HG02678 (cell line): ENCODE measurements around the gene SSTR5.
"Not testable (repeated sequence)": the region's sequence is repeated elsewhere in the genome, so short reads cannot be mapped to it uniquely, and the experiment has no call there.

Experiments
- ATAC-seq: cut with Tn5 transposase; IDR thresholded peaks from one replicate; pipeline ENCODE4 v1.9.1; 2021; ENCODE audit warnings: mild to moderate bottlenecking, moderate library complexity; ENCODE audit not compliant: unreplicated experiment

The SSTR5 gene

DNA sequence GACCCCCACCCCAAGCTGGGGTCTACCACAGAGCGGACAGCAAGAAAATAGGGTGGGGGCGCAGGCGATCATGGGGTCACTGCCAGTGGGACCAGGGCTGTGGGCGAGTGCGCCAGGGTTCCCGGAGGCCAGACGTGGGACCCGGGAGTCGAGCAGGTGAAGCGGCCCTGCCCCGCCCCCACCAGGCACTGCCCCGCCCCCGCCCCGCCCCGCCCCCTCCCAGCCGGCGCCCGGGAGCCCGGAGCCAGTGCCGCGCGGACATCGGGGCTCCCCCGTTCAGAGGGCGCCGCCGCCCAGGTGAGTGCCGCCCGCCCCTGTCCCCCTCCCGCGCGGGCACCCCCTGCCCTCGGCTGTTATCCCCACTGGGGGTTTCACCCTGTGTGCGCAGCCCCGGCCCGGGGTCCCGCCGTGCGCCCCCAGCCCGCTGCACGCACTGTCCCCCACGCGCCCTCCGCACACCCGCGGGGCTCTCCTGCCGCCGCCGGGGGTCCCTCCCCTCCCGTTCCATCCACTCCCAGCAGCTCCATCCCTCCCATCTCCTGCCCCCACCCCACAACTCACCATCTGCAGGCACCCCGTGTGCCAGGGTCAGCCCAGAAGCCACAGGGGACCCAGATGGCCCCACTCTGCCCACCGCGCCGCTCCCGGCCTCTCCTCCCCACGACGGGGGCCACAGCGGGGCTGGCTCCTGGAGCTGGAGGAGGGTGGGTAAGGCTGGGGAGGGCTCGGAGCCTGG lies at the start of gene SSTR5:
SSTR5 (plus strand) TSS at position 222 of the 736 bp plus-strand sequence. CDS start 6,122 bp downstream, outside the sequence.
- no peak for ATAC-seq

DNA sequence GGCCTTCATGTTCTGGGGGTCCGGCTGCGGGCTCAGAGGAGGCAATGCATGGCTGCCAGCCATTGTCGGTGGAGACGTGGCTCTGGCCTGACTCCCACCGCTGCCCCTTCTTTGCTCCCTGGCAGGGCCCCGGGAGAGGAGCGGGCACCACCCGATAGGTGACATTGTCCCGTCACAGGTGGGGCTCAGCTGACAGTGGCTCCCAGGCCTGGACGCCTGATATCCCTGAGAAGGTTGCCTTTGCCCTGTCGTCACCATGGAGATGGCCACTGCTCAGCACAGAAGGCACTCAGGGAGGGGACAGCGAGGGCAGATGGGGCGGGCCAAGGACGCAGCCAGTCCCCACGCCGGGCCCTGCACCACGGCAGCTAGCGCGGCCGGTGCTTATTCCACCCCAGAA lies 48.4 kb upstream of the SSTR5 start:
- ATAC-seq, result no peak

DNA sequence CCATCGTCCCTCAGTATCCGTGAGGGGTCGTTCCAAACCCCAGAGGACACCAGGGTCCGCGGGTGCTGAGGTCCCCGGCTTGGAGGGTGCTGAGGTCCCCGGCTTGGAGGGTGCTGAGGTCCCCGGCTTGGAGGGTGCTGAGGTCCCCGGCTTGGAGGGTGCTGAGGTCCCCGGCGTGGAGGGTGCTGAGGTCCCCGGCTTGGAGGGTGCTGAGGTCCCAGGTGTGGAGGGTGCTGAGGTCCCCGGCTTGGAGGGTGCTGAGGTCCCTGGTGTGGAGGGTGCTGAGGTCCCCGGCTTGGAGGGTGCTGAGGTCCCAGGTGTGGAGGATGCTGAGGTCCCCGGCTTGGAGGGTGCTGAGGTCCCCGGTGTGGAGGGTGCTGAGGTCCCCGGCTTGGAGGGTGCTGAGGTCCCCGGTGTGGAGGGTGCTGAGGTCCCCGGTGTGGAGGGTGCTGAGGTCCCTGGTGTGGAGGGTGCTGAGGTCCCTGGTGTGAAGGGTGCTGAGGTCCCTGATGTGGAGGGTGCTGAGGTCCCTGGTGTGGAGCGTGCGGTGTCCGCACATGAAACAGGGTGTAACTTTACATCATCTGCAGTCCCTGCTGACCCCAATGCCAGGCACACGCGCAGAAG lies 47.3 kb upstream of the SSTR5 start:
- ATAC-seq, result not testable (repeated sequence)

DNA sequence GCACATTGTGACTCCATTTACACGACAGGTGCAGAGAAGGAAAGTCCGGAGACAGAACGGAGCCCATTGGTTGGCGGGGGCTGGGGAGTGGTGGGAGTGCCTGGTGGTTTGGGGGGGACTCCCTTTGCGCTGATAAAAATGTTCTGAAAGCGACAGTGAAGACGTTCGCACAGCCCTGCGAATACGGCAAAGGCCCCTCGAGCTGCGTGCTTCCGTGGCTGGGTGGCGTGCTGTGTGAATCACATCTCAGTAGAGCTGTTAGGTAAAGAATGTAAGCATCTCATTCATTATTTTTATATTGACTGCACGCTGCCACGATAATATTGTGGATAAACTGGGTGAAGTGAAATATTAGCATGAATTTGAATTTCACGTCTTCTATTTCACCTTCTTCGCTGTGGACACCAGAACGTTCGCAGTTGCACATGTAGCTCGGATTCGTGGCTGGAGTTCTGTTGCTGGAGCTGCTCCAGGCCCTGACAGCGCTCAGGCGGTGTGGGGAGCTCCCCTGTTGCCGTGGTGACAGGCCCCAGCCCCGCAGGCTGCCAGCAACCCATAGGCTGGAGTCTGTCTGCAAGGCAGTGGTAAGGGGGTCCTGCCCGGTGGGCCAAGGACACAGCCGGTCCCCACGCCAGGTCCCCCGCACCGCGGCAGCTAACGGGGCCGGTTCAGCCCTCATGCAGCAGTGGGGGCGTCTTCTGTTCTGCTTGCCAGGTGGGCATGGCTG lies 46.3 kb upstream of the SSTR5 start:
- no peak for ATAC-seq

DNA sequence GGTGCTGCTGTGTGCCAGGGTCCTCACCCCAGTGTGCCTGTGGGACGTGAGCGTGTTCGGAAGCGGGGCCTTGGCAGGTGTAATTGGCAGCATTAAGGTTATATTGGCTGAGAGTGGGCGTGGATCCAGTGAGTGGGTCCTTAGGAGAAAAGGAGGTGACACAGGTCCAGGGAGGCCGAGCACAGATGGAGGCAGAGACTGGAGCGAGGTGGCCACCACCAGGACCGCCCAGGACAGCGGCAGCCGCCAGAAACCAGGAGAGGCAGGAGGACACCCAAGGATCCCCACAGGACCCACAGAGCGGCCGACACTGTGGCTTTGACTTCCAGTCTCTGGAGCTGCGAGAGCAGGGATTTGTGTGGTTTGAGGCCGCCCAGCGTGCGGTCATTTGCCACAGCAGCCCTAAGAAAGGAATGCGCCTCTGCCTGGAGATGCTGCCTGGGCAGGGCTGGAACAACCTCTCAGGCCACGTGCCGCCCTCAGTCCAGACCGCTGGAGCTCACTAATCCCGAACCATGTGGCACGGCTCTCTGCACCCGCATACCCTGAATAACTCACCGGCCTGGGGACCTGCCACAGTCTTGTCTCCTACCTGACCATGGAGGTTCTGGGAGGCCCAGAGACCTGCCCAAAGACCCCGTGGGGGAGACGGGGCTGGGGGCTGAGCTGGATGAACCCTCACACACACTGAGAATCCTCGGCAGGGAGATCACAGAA lies 45.6 kb upstream of the SSTR5 start:
- ATAC-seq, result no peak

DNA sequence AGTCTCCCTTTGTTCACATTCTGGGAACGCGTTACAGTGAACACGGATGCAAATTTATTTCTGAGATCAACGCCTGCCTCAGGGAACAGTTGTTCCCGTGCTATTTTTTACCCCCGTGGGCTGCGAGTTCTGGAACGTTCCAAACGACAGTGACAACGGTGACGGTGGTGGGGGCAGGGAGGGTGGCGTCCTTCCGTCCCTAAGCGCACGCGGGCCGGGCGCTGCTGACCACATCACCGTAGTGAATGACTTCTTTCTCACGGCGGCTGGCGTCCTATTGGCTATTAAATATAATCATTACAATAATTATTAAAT lies 45.1 kb upstream of the SSTR5 start:
- no peak for ATAC-seq

DNA sequence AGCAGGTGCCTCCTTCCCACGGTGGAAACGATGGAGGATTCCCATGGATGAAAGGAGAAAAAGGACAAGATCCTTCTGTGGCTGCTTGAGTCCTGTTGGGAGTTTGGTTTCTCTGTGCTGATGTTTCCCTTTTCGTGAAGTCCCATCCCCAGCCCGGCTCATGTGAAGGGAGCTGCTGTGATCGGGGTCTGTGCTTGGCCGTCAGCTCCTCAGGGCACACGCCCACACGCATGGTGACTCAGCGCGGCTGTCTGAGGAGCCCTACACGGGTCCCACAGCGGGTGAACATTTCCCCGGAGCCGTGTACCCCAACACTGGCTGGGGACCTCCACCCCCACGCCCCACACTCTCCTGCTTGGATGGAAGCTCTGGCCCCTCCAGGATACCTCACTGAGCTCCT lies 44.5 kb upstream of the SSTR5 start:
- no peak for ATAC-seq

DNA sequence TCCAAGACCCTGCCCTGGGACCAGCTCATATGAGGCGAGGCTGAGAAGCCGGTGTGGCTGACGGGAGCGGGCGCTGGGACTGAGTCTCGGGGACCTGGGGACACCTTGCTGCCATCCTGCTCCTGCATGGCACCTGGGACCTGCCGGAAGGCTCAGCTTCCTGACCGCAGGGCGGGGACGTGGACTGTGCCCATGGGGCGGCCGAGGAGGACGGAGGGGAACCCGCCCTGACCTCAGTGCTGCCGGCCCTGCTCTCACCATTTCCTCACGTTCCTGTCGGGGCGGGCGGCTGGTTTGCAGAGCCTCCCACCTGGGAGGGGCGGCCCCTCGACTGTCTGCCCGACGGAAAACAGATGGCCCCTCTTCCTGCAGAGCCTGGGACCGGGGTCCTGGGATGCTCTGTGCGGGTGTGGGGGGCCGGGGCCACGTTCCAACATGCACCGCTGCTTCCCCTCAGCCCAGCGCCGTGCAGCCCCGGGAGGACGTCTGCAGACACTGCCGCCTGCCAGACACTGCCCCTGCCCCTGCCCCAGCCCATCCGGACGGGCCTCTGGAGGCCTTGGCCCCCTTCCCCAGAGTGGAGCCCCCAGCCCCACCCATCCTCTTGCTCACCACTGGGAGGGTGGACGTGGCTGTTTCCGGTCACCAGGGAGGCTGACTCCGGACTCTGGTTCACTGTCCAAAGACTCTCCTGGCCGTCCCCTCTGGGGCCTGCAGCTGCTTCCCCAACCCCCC lies 43.9 kb upstream of the SSTR5 start:
- no peak for ATAC-seq

DNA sequence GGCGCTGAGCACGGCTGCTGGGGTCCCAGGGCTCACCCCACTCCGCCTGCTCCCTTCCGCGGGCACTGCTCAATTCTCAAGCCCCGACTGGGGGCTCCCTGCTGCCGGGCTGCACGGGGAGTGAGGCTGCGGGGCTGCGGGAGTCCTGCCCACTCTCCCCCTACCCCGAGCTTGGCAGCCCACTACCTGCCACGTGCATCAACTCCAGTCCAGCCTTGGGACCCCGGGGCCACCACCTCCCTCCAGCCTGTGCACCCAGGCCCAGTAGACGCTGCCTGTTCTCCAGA lies 43.3 kb upstream of the SSTR5 start:
- ATAC-seq, result no peak

DNA sequence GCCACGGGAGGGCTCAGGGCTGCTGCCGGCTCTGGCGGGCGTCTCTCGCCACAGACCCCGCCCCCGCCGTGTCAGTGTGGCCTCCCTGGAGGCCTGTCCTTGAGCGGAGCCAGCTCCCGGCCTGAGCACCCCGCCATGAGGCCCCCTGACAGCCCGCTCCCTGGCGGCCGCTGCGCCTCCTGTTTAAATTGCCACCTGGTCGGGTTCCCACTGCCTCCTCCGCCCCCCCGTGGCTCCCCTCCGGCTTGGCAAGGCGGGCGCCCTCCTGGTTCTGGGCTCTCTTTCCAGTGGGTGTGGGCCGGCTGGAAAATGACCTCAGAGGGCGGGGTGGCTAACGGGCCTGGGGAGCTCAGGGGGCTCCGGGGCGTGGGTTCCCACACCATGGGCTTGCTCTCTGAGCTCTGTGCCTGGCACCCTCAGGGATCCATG lies 42.1 kb upstream of the SSTR5 start:
- ATAC-seq, result no peak

DNA sequence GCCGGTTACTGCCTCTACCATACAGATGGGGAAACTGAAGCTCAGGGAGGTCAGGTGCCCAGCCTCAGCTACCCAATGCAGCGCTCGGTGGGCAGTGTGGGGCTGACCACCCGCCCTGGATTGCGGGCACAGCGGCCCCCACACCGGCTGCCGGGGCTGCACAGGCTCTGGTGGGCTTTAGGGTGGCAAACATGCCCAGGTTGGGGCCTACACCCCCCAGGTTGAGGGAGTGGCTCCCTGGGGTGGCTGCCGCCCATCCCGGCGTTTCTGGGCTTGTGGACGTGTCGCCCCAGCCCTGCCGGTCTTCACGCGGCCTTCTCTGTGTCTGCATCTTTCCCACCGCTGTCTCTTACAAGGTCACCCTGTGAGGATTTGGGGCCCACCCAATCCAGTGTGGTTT lies 40.9 kb upstream of the SSTR5 start:
- ATAC-seq, result no peak

DNA sequence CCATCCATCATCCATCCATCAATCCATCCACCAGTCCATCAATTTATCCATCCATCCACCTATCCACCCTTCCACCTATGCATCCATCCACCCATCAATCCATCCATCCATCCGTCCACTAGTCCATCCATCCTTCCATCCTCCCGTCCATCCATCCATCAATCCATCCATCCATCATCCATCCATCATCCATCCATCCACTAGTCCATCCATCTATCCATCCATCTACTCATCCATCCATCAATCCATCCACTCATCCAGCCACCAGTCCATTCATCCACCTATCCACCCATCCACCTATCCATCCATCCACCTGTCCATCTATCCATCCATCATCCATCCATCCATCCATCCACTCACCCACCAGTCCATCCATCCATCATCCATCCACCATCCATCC lies 39.9 kb upstream of the SSTR5 start:
- ATAC-seq, result no peak

DNA sequence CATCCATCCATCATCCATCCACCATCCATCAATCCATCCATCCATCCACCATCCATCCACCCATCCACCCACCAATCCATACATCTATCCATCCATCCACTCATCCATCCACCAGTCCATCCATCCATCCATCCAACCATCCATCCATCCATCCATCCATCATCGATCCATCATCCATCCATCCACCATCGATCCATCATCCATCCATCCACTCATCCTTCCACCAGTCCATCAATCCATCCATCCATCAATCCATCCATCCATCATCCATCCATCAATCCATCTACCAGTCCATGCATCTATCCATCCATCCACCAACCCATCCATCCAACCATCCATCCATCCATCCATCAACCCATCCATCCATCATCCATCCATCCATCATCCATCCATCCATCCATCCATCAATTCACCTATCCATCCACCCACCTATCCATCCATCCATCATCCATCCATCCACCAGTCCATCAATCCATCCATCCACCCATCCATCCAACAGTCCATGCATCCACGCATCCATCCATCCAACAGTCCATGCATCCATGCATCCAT lies 39.3 kb upstream of the SSTR5 start:
- no peak for ATAC-seq

DNA sequence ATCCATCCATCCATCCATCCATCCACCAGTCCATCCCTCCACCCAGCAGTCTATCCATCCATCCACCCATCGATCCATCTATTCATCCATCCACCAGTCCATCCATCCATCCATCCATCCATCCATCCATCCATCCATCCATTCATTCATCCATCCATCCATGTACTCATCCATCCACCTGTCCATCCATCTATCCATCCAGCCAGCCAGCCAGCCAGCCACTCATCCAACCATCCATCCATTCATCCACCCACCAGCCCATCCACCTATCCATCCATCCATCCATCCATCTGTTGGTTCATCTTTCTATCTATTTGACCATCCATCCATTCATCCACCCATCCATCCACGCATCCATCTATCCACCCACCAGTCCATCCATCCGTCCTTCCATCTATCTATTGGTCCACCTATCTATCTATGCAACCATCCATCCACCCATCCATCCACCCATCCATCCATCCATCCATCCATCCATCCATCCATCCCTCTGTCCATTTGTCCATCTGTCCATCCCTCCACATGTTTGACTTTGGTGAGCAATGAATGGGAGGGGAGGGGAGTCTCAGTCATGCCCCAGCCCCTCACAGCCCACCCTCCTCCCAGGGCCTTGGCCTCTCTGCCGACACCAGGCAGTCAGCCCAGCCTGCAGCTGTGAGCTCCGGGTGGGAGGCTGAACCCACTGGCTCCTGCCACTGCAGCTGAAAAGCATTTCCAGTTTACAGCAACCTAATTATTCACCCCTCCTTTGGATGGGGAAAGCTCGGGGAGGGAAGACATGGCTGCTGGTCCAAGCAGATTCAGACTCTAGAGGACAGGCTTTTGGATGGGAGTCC lies 38.1 kb upstream of the SSTR5 start:
- no peak for ATAC-seq

DNA sequence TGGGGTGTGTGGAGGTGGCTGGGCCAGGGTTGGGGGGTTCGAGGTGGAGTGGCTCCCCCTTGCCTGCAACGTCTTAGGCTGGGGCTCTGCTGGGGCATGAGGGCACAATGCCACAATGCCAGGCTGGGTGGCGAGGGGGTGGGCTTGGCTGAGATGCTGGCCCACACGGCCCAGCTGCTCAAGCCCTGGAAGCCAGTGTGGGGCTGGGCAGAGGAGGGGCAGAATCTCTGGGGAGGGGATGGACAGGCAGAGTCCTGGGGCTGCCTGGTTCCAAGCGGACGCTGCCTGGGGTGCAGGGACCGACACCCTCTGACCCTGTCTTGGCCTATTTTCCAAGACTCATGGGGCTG lies 37.5 kb upstream of the SSTR5 start:
- no peak for ATAC-seq

DNA sequence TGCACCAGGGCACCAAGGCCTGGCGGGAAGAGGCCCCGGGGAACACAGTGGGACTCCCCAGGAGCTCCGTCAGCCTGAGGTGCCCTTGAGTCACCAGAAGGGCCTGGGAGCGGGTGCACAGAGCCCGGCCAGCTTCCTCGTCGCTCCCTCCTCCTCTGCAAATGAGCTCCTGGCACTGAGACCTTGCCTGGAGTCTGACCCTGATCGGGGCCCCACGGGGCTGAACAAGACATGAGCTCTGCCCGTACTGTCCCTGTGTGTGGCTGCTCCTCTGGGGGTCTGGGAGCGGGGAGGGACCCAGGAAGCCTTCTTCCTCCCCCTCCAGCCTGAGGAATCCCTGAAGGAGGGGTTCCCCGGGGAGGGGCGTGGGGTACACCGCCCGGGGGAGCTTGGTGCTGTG lies 36.4 kb upstream of the SSTR5 start:
- ATAC-seq, result no peak

DNA sequence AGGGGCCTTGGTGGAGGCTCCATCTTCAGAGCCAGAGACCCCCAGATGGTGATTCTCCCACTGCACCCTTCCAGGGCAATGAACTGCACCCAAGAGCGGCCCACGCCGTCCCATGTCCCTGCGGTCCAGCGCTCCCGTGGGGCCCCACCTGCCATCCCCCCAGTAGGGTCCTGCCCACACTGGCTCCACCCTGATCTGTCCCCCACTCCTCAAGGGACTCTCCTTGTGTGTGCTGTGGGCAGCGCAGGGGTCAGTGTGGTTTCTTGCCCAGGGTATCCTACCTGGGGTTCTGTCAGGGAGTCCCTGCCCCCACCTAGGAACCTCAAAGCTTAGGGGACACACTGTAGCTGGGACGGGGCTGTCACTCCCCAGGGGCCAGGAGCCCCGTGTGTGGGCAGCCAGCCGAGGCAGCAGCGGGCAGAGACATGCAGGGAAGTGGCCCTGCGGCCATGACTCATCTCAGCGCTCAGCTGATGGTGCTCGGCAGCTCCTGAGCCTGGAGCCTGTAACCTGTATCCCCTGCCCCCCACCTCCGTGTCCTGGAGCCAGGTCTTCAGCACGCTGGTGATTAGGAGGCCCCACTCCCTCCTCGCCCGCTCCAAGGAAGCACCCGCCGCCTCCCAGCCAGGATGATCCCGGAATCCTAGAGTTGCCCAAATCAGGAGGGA lies 35.7 kb upstream of the SSTR5 start:
- ATAC-seq, result no peak

DNA sequence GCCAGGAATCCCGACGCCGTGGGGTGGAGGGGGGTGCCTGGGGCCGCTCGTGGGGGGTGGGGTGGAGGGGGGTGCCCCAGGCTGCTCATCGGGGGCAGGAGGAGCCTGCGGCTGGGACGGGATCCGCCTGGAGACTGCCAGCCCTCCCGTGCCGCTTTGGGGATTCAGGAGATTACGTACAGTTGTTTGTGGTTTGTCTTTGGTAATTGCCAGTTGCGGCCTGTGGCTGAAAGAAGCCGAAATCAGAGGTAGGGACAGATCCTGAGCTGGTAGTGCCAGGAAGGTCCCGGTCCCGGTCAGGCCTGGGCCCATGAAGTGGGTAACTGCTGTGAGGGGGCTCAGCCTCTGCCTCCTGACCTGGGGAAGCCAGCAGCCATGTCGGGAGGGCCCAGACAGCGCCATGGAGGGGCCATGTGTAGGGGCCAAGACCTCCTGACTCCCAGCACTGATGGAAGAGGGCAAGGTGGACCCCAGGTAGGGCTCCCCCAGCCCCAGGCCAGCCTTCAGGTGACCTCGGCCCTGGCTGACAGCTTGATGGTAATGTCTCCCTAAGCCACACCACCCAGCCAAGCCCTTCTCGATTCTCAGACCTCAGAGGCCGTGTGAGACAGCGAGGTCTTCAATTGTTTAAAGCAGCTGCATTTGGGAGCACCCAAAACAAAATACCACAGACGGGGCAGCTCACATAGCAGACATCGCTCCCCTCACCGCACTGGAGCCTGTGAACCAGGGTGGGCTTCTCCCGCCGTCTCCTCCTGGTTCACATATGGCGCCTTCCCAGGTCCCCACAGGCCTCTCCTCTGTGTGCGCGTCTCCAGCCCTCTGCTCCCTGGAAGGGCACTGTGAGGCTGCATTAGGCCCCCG lies 34.9 kb upstream of the SSTR5 start:
- ATAC-seq, result no peak

DNA sequence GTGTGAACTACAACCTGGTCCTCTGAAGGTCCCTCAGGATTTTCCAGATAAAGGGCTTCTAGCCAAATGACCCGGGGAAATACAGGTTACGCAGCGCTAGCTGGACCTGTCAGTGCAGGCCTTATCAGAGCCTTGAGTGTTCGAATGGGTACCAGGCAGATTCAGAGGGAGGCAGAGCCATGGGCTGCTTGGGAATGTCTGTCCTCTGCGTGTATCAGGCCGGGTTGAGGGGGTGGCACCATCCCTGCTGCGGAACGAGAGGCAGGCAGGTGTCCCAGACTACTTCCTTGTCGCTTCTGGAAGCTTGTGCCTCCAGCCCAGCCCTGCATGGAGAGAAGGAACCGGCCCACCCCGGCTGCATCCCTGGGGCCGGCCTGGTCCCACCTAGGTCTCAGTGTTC lies 33.6 kb upstream of the SSTR5 start:
- no peak for ATAC-seq
